Measurements from ENCODE around the gene EIF2A. TPM values are rescaled to one million over a fixed set of nuclear protein-coding genes. Genes with fewer than 3 reads are reported as not detected.
"Not testable (repeated sequence)": the region's sequence is repeated elsewhere in the genome, so short reads cannot be mapped to it uniquely, and the experiment has no call there.

Gene EIF2A
- 195 TPM for total RNA-seq

DNA sequence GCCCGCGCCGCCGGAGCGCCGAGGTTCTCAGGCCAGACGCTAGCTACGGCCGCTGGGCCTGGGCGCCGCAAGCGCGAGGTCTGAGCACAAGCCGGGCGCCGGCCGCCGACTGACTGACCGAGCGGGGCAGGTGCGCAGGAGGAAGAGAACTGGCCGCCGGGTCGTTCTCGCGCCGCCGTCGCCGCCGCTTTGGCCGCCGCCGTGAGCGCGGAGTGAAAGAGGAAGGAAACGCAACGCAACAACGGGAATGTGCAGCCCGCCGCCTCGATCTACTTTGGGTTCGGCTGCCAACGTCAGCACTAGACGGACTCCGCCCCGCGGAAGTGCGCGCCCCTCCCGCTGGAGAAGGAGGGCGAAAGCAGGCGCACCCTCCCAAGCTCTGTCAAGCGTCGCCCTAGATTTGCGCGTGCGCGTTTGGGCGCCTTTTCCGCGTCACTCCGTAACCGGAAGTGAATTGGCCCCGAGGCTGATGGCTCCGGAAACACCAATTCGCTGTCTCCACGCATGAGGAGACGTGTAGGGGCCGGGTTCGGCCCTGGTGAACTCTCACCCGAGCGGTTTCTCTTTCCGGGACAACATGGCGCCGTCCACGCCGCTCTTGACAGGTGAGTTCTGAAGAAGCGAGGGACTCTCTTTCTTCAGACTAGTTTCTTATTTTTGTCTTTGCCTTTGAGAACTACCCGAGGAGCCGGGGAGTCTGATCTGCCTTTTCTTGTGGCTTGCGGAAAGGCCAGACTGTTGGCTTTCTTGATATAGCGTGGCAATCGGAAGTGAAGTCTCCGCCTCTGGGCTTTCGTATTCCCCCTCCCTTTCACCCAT lies at the start of gene EIF2A, which contains the start of gene SERP1:
EIF2A (plus strand) TSS at position 562 of the 819 bp plus-strand sequence; CDS start at position 578, 16 bp downstream.
SERP1 (minus strand) TSS at position 271 of the 819 bp plus-strand sequence. CDS start 361 bp downstream, outside the sequence.
- Histone ChIP-seq H3K27ac (ENCODE audit: low read depth, low read length) (peak within 1 kb of the TSS; percentile 97), H3K9ac (ENCODE audit: low read depth in 1 of 3, low read length in 3 of 3) (peak within 1 kb of the TSS; percentile 93 to 98 (median 96)), H3K27me3 (ENCODE audit: control insufficient read depth in 3 of 3, insufficient read depth in 3 of 3, low read length in 3 of 3) (no peaks in the 10 kb centered on the region), H3K4me3 (ENCODE audit: low read length in 3 of 3) (peak within 1 kb of the TSS; percentile 86 to 99 (median 93)), H3K4me1 (ENCODE audit: control insufficient read depth in 3 of 3, insufficient read depth in 3 of 3, low read length in 3 of 3) (peaks cover 6 to 21% (median 15%) of the 10 kb centered on the region in 3 donors), H3K36me3 (ENCODE audit: control insufficient read depth in 3 of 3, insufficient read depth in 3 of 3, low read length in 3 of 3) (peaks cover 0 to 10% (median 2%) of the 10 kb centered on the region in 3 donors), H3K9me3 (ENCODE audit: control insufficient read depth in 3 of 3, low read length in 3 of 3) (no peaks in the 10 kb centered on the region)

DNA sequence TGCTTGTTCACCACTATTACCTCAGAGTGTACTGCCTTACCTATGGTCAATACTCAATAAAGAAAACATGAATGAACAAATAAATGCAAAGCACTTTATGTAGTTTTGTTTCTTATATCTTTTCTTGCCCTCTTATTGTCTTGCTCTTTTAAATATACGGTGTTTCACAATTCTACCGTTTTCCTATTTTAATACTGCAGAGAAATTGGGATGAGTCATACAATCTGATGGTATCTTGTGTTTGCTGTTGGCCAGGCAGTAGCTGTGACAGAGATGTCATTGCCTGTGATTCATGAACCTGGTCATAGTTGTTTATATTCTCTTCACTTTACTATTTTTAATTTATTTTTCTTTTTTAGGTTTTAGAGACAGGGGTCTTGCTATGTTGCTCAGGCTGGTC lies 48.6 kb upstream of the EIF2A start:
- H3K4me3 ChIP-seq (ENCODE audit: low read length in 3 of 3) = no peak overlapping the region
- H3K27me3 ChIP-seq (ENCODE audit: control insufficient read depth in 3 of 3, insufficient read depth in 3 of 3, low read length in 3 of 3) = no peaks in the 10 kb centered on the region
- H3K36me3 ChIP-seq (ENCODE audit: control insufficient read depth in 3 of 3, insufficient read depth in 3 of 3, low read length in 3 of 3) = no peaks in the 10 kb centered on the region
- peak overlapping the region in 1 of 3 donors; percentile 6 for H3K9ac ChIP-seq (ENCODE audit: low read depth in 1 of 3, low read length in 3 of 3)
- no peaks in the 10 kb centered on the region for H3K9me3 ChIP-seq (ENCODE audit: control insufficient read depth in 3 of 3, low read length in 3 of 3)
- H3K4me1 ChIP-seq (ENCODE audit: control insufficient read depth in 3 of 3, insufficient read depth in 3 of 3, low read length in 3 of 3) = no peaks in the 10 kb centered on the region
- H3K27ac ChIP-seq (ENCODE audit: low read depth, low read length) = no peak overlapping the region

DNA sequence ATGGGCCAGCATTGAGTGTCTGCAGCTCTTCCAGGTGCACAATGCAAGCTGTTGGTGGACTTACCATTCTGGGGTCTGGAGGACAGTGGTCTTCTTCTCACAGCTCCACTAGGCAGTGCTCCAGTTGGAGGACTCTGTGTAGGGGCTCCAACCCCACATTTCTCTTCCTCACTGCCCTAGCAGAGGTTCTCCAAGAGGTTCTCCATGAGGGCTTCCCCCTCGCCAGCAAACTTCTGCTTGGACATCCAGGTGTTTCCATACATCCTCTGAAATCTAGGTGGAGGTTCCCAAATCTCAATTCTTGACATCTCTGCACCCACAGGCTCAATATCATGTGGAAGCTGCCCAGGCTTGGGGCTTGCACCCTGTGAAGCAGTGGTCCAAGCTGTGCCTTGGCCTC lies 45.6 kb upstream of the EIF2A start:
- not testable (repeated sequence) for H3K9me3 ChIP-seq (ENCODE audit: control insufficient read depth in 3 of 3, low read length in 3 of 3); H3K36me3 ChIP-seq (ENCODE audit: control insufficient read depth in 3 of 3, insufficient read depth in 3 of 3, low read length in 3 of 3); H3K9ac ChIP-seq (ENCODE audit: low read depth in 1 of 3, low read length in 3 of 3); H3K4me1 ChIP-seq (ENCODE audit: control insufficient read depth in 3 of 3, insufficient read depth in 3 of 3, low read length in 3 of 3); H3K27me3 ChIP-seq (ENCODE audit: control insufficient read depth in 3 of 3, insufficient read depth in 3 of 3, low read length in 3 of 3); H3K4me3 ChIP-seq (ENCODE audit: low read length in 3 of 3); H3K27ac ChIP-seq (ENCODE audit: low read depth, low read length)

DNA sequence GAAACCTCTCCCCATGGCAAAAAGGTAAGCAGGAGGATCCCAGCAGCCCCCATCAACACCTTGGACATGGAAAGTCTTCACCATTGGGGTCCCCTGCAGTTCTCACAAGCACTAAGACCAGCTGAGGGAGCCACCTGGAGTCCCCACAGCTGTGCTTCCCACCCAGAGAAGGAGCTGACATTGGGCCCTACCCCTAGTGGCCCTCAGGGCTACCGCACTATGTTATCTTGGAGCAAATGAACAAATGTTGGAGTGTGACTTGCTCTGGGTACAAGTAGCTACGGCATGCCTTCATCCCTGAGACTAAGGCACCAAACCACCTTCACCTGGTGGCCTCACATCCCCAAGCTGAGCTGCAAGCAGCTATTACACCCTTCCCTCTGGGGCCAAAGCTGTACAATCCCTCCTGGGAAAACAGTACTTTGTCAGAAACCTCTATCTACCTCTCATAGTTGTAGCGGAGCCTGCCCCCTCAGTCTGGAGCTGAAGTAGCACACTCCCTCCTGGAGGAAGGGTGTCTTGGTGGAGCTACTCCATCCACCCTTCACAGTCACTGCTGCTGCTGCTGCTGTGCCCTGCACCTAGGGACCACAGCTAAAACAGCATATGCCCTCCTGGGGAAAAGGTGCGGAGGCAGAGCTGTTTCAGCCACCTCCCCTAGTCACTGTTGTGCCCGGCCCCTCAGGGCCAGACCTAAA lies 43.0 kb upstream of the EIF2A start:
- Histone ChIP-seq H3K4me3 (ENCODE audit: low read length in 3 of 3) (no peak overlapping the region), H3K36me3 (ENCODE audit: control insufficient read depth in 3 of 3, insufficient read depth in 3 of 3, low read length in 3 of 3) (no peaks in the 10 kb centered on the region), H3K9ac (ENCODE audit: low read depth in 1 of 3, low read length in 3 of 3) (no peak overlapping the region)

DNA sequence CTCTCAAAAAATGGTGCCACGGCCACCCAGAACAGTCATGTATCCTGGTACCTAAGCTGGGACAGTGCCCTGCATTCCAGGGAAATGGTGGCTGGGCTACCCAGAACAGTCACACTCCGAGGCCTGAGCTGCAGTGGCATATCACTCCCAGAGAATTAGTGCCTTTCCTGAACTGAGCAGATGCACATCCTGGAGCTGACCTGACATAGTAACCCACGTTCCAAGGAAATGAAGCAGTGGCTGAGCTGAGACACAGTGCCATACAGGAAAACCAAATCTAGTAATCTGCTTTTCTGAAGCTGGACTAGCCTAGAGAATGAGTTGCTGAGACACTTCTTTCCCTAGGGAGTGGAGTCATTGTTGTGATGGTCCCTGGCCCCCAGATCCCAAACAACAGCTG lies 42.1 kb upstream of the EIF2A start:
- H3K9me3 ChIP-seq (ENCODE audit: control insufficient read depth in 3 of 3, low read length in 3 of 3) = no peaks in the 10 kb centered on the region
- H3K9ac ChIP-seq (ENCODE audit: low read depth in 1 of 3, low read length in 3 of 3) = no peak overlapping the region
- H3K4me3 ChIP-seq (ENCODE audit: low read length in 3 of 3) = no peak overlapping the region
- H3K27me3 ChIP-seq (ENCODE audit: control insufficient read depth in 3 of 3, insufficient read depth in 3 of 3, low read length in 3 of 3) = peaks cover 0 to 6% (median 0%) of the 10 kb centered on the region in 3 donors
- no peaks in the 10 kb centered on the region for H3K4me1 ChIP-seq (ENCODE audit: control insufficient read depth in 3 of 3, insufficient read depth in 3 of 3, low read length in 3 of 3)
- no peaks in the 10 kb centered on the region for H3K36me3 ChIP-seq (ENCODE audit: control insufficient read depth in 3 of 3, insufficient read depth in 3 of 3, low read length in 3 of 3)
- no peak overlapping the region for H3K27ac ChIP-seq (ENCODE audit: low read depth, low read length)

More for the DNA sequence above, 43.0 kb upstream of the EIF2A start:
- Histone ChIP-seq H3K27ac (ENCODE audit: low read depth, low read length) (no peak overlapping the region), H3K4me1 (ENCODE audit: control insufficient read depth in 3 of 3, insufficient read depth in 3 of 3, low read length in 3 of 3) (no peaks in the 10 kb centered on the region), H3K9me3 (ENCODE audit: control insufficient read depth in 3 of 3, low read length in 3 of 3) (no peaks in the 10 kb centered on the region), H3K27me3 (ENCODE audit: control insufficient read depth in 3 of 3, insufficient read depth in 3 of 3, low read length in 3 of 3) (peaks cover 0 to 6% (median 0%) of the 10 kb centered on the region in 3 donors)

DNA sequence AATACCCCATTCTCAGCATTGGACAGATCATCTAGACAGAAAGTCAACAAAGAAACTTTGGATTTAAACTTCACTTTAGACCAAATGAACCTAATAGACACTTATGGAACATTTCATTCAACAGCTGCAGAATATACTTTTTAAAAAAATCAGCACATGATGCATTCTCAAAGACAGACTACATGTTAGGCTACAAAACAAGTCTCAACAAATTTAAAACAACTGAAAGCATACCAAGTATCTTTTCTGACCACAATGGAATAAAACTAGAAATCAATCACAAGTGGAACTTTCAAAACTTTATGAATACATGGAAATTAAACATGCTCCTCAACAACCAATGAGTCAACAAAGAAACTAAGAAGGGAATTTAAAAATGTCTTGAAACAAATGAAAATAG lies 38.2 kb upstream of the EIF2A start:
- H3K27ac ChIP-seq (ENCODE audit: low read depth, low read length) = no peak overlapping the region
- no peaks in the 10 kb centered on the region for H3K36me3 ChIP-seq (ENCODE audit: control insufficient read depth in 3 of 3, insufficient read depth in 3 of 3, low read length in 3 of 3)
- no peaks in the 10 kb centered on the region for H3K4me1 ChIP-seq (ENCODE audit: control insufficient read depth in 3 of 3, insufficient read depth in 3 of 3, low read length in 3 of 3)
- H3K27me3 ChIP-seq (ENCODE audit: control insufficient read depth in 3 of 3, insufficient read depth in 3 of 3, low read length in 3 of 3) = peaks cover 0 to 6% (median 0%) of the 10 kb centered on the region in 3 donors
- H3K4me3 ChIP-seq (ENCODE audit: low read length in 3 of 3) = no peak overlapping the region
- no peak overlapping the region for H3K9ac ChIP-seq (ENCODE audit: low read depth in 1 of 3, low read length in 3 of 3)
- no peaks in the 10 kb centered on the region for H3K9me3 ChIP-seq (ENCODE audit: control insufficient read depth in 3 of 3, low read length in 3 of 3)

DNA sequence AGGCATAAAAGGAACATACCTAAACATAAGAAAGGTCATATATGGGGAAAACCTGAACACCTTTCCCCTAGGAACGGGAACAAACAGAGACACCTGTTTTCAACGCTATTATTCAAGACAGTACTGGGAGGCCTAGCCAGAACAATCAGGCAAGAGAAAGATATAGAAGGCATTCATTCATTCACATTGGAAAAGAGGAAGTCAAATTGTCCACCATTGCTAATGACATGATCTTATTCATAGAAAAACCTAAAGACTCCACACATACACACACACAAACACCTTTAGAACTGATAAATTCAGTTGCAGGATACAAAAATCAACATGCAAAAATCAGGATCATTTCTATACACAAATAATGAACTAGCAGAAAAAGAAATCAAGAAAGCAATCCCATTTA lies 36.8 kb upstream of the EIF2A start:
- no peak overlapping the region for H3K27ac ChIP-seq (ENCODE audit: low read depth, low read length)
- H3K9me3 ChIP-seq (ENCODE audit: control insufficient read depth in 3 of 3, low read length in 3 of 3) = no peaks in the 10 kb centered on the region
- H3K9ac ChIP-seq (ENCODE audit: low read depth in 1 of 3, low read length in 3 of 3) = no peak overlapping the region
- H3K27me3 ChIP-seq (ENCODE audit: control insufficient read depth in 3 of 3, insufficient read depth in 3 of 3, low read length in 3 of 3) = no peaks in the 10 kb centered on the region
- H3K4me3 ChIP-seq (ENCODE audit: low read length in 3 of 3) = no peak overlapping the region
- H3K4me1 ChIP-seq (ENCODE audit: control insufficient read depth in 3 of 3, insufficient read depth in 3 of 3, low read length in 3 of 3) = no peaks in the 10 kb centered on the region
- H3K36me3 ChIP-seq (ENCODE audit: control insufficient read depth in 3 of 3, insufficient read depth in 3 of 3, low read length in 3 of 3) = no peaks in the 10 kb centered on the region

DNA sequence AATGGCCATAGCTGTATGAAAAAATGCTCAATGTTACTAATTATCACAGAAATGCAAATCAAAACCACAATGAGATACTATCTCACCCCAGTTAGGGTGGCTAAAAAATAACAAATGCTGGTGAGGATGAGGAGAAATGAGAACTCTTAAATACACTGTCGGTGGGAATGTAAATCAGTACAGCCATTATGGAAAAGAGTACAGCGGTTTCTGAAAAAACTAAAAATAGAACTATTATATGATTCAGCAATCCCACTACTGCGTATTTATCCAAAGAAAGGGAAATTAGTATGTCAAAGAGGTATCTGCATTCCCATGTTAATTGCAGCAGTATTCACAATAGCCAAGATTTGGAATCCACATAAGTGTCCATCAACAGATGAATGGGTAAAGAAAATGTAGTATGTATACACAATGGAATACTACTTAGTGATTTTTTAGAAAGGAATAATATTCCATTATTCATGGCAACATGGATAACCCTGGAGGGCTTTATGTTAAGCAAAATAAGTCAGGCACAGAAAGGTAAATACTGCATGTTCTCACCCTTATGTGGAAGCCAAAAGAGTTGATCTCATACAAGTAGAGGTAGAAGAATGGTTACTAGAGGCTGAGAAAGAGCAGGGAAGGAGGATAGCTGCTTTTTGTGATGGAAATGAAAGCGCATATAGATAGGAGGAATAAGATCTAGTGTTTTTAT lies 35.3 kb upstream of the EIF2A start:
- H3K36me3 ChIP-seq (ENCODE audit: control insufficient read depth in 3 of 3, insufficient read depth in 3 of 3, low read length in 3 of 3) = no peaks in the 10 kb centered on the region
- H3K27me3 ChIP-seq (ENCODE audit: control insufficient read depth in 3 of 3, insufficient read depth in 3 of 3, low read length in 3 of 3) = no peaks in the 10 kb centered on the region
- H3K4me3 ChIP-seq (ENCODE audit: low read length in 3 of 3) = no peak overlapping the region
- no peak overlapping the region for H3K9ac ChIP-seq (ENCODE audit: low read depth in 1 of 3, low read length in 3 of 3)
- no peak overlapping the region for H3K27ac ChIP-seq (ENCODE audit: low read depth, low read length)
- H3K9me3 ChIP-seq (ENCODE audit: control insufficient read depth in 3 of 3, low read length in 3 of 3) = no peaks in the 10 kb centered on the region
- H3K4me1 ChIP-seq (ENCODE audit: control insufficient read depth in 3 of 3, insufficient read depth in 3 of 3, low read length in 3 of 3) = no peaks in the 10 kb centered on the region

DNA sequence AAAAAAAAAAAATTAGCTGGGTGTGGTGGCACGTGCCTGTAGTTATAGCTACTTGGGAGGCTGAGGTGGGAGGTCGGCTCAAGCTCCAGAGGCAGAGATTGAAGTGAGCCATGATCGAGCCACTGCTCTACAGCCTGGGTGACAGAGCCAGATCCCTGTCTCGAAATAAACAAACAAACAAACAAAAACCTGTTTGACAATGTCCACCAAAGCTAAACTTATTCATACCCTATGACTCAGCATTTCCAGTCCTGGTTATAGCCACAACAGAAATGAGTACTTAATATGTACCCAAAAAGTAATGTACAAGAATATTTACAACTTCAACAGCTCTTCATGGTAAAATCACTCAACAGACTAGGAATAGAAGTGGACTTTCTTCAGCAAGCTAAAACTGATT lies 31.4 kb upstream of the EIF2A start:
- H3K36me3 ChIP-seq (ENCODE audit: control insufficient read depth in 3 of 3, insufficient read depth in 3 of 3, low read length in 3 of 3) = no peaks in the 10 kb centered on the region
- no peak overlapping the region for H3K9ac ChIP-seq (ENCODE audit: low read depth in 1 of 3, low read length in 3 of 3)
- H3K4me1 ChIP-seq (ENCODE audit: control insufficient read depth in 3 of 3, insufficient read depth in 3 of 3, low read length in 3 of 3) = no peaks in the 10 kb centered on the region
- H3K4me3 ChIP-seq (ENCODE audit: low read length in 3 of 3) = no peak overlapping the region
- H3K9me3 ChIP-seq (ENCODE audit: control insufficient read depth in 3 of 3, low read length in 3 of 3) = no peaks in the 10 kb centered on the region
- H3K27me3 ChIP-seq (ENCODE audit: control insufficient read depth in 3 of 3, insufficient read depth in 3 of 3, low read length in 3 of 3) = no peaks in the 10 kb centered on the region
- H3K27ac ChIP-seq (ENCODE audit: low read depth, low read length) = no peak overlapping the region
